AG10803 (cell line): ENCODE measurements around the gene DRD2.

ENCODE experiments used
- DNase-seq: peaks from one replicate; pipeline ENCODE4 v3.0.0; 2010; ENCODE audit warnings: low read depth
- H3K4me3 ChIP-seq: 2 replicates; pipeline ENCODE4 v1.5.1; 2011; ENCODE audit warnings: mild to moderate bottlenecking, low read length, control low read depth
- TF ChIP-seq, protein P1 (sequence below): conservative IDR thresholded peaks from 2 replicates; pipeline ENCODE4 v1.5.1; 2011; ENCODE audit warnings: mild to moderate bottlenecking, low read length, control low read depth, inconsistent platforms

The DRD2 gene

DNA sequence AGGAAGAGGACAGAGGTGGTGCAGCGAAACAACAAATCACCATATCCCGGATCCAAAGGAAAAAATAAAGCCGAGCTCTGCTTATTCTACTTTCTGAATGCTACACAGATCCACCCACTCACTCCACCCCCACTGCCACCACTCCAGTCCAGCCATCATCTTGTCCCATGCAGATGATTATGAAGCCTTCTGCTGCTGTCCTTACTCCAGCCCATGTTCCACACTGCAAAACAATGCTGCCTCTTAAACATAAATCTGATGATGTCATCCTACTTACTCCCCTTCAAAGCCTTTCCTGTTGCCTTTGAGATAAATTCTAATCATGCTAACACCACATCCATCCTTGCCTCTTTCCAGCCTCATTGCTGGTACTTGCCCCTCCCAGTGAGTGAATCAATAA, 6.5 kb upstream of the DRD2 start:
- no peak overlapping the region for H3K4me3 ChIP-seq
- TF ChIP-seq, protein P1, sequence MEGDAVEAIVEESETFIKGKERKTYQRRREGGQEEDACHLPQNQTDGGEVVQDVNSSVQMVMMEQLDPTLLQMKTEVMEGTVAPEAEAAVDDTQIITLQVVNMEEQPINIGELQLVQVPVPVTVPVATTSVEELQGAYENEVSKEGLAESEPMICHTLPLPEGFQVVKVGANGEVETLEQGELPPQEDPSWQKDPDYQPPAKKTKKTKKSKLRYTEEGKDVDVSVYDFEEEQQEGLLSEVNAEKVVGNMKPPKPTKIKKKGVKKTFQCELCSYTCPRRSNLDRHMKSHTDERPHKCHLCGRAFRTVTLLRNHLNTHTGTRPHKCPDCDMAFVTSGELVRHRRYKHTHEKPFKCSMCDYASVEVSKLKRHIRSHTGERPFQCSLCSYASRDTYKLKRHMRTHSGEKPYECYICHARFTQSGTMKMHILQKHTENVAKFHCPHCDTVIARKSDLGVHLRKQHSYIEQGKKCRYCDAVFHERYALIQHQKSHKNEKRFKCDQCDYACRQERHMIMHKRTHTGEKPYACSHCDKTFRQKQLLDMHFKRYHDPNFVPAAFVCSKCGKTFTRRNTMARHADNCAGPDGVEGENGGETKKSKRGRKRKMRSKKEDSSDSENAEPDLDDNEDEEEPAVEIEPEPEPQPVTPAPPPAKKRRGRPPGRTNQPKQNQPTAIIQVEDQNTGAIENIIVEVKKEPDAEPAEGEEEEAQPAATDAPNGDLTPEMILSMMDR = no peak
- no peak for DNase-seq

DNA sequence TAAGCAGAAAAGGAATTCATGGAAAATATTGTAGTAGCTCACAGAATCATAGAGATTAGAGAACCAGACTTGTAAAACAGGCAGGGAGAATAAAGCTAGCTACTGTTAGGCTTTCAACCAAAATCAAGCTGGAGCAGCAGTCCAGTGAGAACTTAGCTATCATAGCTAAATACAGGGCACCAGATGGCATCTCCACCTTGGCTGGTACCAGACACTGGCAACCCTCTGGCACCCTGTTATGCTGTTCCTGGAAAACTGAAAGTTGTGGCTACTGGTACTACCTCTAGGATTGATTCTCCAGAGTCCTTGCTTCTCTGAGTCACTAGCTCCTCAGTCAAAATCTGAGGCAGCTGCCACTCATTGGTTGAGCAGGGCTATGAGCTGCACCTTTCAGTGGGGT, 6.0 kb upstream of the DRD2 start:
- TF ChIP-seq, protein P1 = no peak
- DNase-seq = no peak
- no peak overlapping the region for H3K4me3 ChIP-seq

DNA sequence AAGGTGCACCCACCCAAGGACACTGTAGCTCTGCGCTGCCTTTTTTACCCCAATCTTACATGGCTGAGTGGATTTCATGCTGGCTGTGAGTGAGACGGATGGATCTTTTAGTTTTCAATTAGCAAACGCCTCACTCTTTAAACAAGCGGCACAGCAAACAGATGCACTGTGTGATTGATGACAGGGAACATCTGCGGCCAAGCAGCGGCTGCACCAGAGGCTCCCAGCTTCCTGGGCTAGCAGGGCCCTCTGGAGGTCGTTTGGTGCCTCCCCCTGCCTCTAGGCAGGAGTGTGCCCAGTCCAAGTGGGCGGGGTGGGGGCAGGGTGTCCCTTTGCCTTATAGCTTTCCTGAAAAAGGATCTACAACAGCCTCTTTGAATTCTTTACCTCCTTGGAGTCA, 2.1 kb upstream of the DRD2 start:
- H3K4me3 ChIP-seq = no peak overlapping the region
- DNase-seq = no peak
- TF ChIP-seq, protein P1 = no peak

DNA sequence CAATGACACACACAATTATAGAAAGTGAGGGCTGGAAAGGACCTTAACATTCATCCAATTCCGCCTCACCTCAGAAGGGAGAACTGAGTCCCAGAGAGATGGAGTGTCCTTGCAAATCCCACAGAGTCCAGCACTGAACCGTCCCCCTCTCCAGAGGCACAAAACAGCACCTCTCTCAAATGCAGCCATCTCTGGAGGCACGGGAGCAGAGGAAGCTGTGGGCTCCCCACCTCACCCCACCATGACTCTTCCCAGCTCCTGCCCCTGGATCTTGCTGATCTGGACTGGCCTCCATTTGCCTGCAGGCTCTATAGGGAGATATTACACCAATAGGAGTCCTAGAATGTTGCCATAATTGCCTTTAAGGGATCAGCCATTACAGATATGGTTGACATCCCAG, 1.4 kb upstream of the DRD2 start:
- no peak for DNase-seq
- TF ChIP-seq, protein P1 = no peak

DNA sequence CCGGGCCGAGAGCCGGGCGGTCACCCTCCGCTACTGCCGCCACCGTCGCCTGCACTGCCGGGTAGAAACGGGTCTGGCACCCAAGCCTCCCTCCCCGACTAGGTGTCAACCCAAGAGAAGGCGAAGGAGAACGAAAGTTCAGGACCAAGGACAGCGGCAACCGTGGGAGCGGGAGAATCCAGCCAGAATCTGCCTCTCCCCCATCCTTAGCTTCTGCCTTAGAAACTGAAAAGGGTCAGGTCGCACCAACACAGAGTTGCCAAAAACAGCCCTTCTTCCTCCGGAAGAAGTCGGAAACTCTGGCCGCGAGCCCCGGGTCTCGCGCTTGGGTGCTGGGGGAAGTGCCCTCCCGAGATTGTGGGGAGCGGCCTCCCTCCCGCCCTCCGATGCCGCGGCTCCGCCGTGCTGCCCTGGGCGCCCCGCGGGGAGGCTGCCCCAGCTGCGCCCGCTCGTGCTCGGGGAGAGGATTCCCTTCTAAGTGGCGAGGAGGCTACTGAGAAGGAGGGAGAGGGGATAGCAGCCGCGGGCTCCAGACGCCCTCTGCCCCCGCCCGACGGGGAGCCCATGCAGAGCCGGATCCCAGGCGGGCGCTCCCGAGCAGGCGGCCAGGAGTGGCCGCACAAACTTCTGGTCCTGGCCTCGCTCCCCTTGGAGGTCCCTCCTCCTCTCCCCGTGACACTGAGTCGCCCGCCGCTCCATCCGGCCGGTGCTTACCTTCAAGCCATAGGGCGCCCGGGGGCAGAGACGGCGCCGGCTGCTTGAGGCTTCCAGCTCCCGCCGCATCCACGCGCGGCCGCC, 637 bp downstream of the DRD2 start:
- DNase-seq = peak; percentile 59
- TF ChIP-seq, protein P1 = no peak
- H3K4me3 ChIP-seq = no peak overlapping the region

More for the DNA sequence above, 1.4 kb upstream of the DRD2 start:
- H3K4me3 ChIP-seq = no peak overlapping the region

DNA sequence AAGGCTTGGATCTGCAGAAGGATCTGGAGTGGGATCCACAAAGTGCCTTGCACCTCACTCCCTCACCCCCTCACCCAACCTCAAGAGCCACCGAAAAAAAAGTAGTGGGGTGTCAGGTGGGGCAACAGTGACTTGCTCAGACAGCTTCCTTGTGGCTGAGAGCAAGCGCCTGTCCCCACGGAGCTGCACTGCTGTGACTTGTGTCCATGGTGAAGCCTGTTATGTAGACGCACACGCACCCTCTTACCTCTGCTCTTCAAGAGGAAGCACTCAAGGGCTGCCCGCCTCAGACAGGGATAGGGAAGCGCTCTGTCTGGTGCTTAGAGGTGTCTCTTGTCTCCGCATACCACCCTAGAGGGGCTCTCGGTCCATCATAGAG, 1.2 kb downstream of the DRD2 start:
- TF ChIP-seq, protein P1 = no peak
- no peak overlapping the region for H3K4me3 ChIP-seq
- DNase-seq = no peak

DNA sequence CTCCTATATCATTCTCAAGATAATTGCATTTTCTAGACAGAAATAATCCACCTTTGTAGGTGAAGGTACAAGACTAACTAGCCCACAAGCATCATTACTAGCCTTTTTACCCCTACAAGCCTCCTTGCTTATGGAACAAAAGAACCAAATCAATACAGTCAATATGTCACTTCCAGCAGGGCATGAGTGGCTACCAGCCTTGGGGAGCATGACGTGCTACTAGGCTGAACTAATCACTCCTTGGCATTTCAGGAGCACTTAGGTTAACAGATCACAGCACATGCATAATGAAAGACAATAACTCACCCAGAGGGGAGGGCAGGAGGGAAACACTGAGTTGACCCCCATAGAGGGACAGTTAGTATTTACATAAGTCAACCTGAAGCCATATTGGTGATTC, 2.7 kb downstream of the DRD2 start:
- H3K4me3 ChIP-seq = no peak overlapping the region
- TF ChIP-seq, protein P1 = no peak
- DNase-seq = no peak
